GM23338 (cell line): ENCODE measurements around the gene LCN6. TPM values are rescaled to one million over a fixed set of nuclear protein-coding genes. Genes with fewer than 3 reads are reported as not detected.

ENCODE experiments used
- ATAC-seq: fragments of 200-7000 bp; cut with Tn5 transposase; 3 replicates; pipeline ENCODE4 v1.9.1; 2020
- DNase-seq: peaks from one replicate; pipeline ENCODE4 v3.0.0-alpha.2; 2015; ENCODE audit warnings: low spot score
- H2AFZ ChIP-seq: fragments of 200-600 bp; sonication (generic); 2 replicates; pipeline ENCODE4 v1.8.0; 2016; ENCODE audit warnings: antibody characterized with exemption, mild to moderate bottlenecking, moderate library complexity
- H3F3A ChIP-seq: fragments of 200-600 bp; sonication (generic); replicated peaks from 2 replicates; pipeline ENCODE4 v1.8.0; 2017; ENCODE audit warnings: antibody characterized with exemption, mixed run types, low read depth
- H3K27ac ChIP-seq: fragments of 200-600 bp; sonication (generic); 2 replicates; pipeline ENCODE4 v1.6.1; 2016; ENCODE audit warnings: low read depth
- H3K27me3 ChIP-seq: fragments of 200-600 bp; sonication (generic); 2 replicates; pipeline ENCODE4 v1.8.0; 2016; ENCODE audit warnings: mild to moderate bottlenecking, mixed run types, moderate library complexity; ENCODE audit not compliant: insufficient read depth
- H3K36me3 ChIP-seq: fragments of 200-600 bp; sonication (generic); 2 replicates; pipeline ENCODE4 v1.8.0; 2016; ENCODE audit warnings: mild to moderate bottlenecking; ENCODE audit not compliant: insufficient read depth
- H3K4me1 ChIP-seq: fragments of 200-600 bp; sonication (generic); 2 replicates; pipeline ENCODE4 v1.8.0; 2016; ENCODE audit warnings: mild to moderate bottlenecking, moderate library complexity; ENCODE audit not compliant: insufficient read depth
- H3K4me2 ChIP-seq: fragments of 200-600 bp; sonication (generic); 2 replicates; pipeline ENCODE4 v1.7.1; 2017; ENCODE audit warnings: mixed run types
- H3K4me3 ChIP-seq: fragments of 200-600 bp; sonication (generic); 2 replicates; pipeline ENCODE4 v1.6.1; 2016; ENCODE audit warnings: mixed run types
- H3K79me2 ChIP-seq: fragments of 200-600 bp; sonication (generic); replicated peaks from 2 replicates; pipeline ENCODE4 v1.8.0; 2017; ENCODE audit warnings: mild to moderate bottlenecking; ENCODE audit not compliant: insufficient read depth
- H3K9me2 ChIP-seq: fragments of 200-600 bp; sonication (generic); 2 replicates; pipeline ENCODE4 v1.8.0; 2017; ENCODE audit not compliant: insufficient read depth
- H4K20me1 ChIP-seq: fragments of 200-600 bp; sonication (generic); replicated peaks from 2 replicates; pipeline ENCODE4 v1.8.0; 2017; ENCODE audit warnings: mild to moderate bottlenecking; ENCODE audit not compliant: insufficient read depth
- H3K27ac Mint-ChIP-seq: 2 replicates; pipeline ENCODE4 v1.8.0; 2020; ENCODE audit warnings: inconsistent platforms, mild to moderate bottlenecking, moderate library complexity, mixed read lengths
- H3K27me3 Mint-ChIP-seq: 3 replicates; pipeline ENCODE4 v1.8.0; 2022; ENCODE audit warnings: low read depth, mild to moderate bottlenecking, moderate library complexity, mixed read lengths, inconsistent platforms; ENCODE audit not compliant: insufficient read depth, poor library complexity
- H3K36me3 Mint-ChIP-seq: 3 replicates; pipeline ENCODE4 v1.8.0; 2021; ENCODE audit warnings: low read depth, mild to moderate bottlenecking, inconsistent platforms, moderate library complexity, mixed read lengths
- H3K4me1 Mint-ChIP-seq: 3 replicates; pipeline ENCODE4 v1.8.0; 2020; ENCODE audit warnings: mild to moderate bottlenecking, inconsistent platforms, mixed read lengths
- H3K4me3 Mint-ChIP-seq: 3 replicates; pipeline ENCODE4 v1.8.0; 2021; ENCODE audit warnings: moderate library complexity, mild to moderate bottlenecking, inconsistent platforms, mixed read lengths
- H3K9me3 Mint-ChIP-seq: 3 replicates; pipeline ENCODE4 v1.8.0; 2020; ENCODE audit warnings: moderate library complexity, mild to moderate bottlenecking, inconsistent platforms, mixed read lengths
- CREB1 ChIP-seq: fragments of 250-450 bp; sonication (Bioruptor Pico); IDR thresholded peaks from 2 replicates; pipeline ENCODE4 v1.5.0; 2020; ENCODE audit warnings: low read depth, mild to moderate bottlenecking, moderate library complexity
- EZH2 ChIP-seq: fragments of 200-600 bp; sonication (generic); IDR thresholded peaks from one replicate; pipeline ENCODE4 v1.8.0; 2017; ENCODE audit warnings: antibody characterized with exemption, mild to moderate bottlenecking, low read depth; ENCODE audit not compliant: unreplicated experiment
- EZH2phosphoT487 ChIP-seq: fragments of 200-600 bp; sonication (generic); IDR thresholded peaks from one replicate; pipeline ENCODE4 v1.8.1; 2018; ENCODE audit warnings: antibody characterized with exemption; ENCODE audit not compliant: unreplicated experiment
- JUNB ChIP-seq: IDR thresholded peaks from one replicate; pipeline ENCODE4 v1.6.1; 2016; ENCODE audit warnings: antibody characterized with exemption; ENCODE audit not compliant: unreplicated experiment
- NANOG ChIP-seq: IDR thresholded peaks from 2 replicates; pipeline ENCODE4 v1.6.1; 2016; ENCODE audit warnings: antibody characterized with exemption, borderline replicate concordance
- POLR2AphosphoS5 ChIP-seq: IDR thresholded peaks from 2 replicates; pipeline ENCODE4 v1.6.1; 2016; ENCODE audit warnings: antibody characterized with exemption, low read depth
- REST ChIP-seq: IDR thresholded peaks from one replicate; pipeline ENCODE4 v1.6.1; 2018; ENCODE audit warnings: antibody characterized with exemption; ENCODE audit not compliant: unreplicated experiment
- ZNF462 ChIP-seq: fragments of 250-450 bp; sonication (Bioruptor Pico); IDR thresholded peaks from 2 replicates; pipeline ENCODE4 v1.5.0; 2020; ENCODE audit warnings: mild to moderate bottlenecking, moderate library complexity
- polyA plus RNA-seq: library from polyadenylated mRNA; unstranded; fragments of >200 nt; fragmentation: Nextera tagmentation; extraction: Ambion mirVana; gene quantifications from 2 replicates; pipeline ENCODE4 v1.2.1, GENCODE V29; 2016
- total RNA-seq: library from RNA; depleted of rRNA; stranded (reverse); fragments of >200 nt; shearing (Covaris generic); gene quantifications from 2 replicates; pipeline ENCODE4 v1.2.3, GENCODE V29; 2014

Gene LCN6
- total and polyA plus RNA-seq, 2 experiments from 2014 or later, result not detected

GRCh38 chr9:136697146-136697820 lies 51.0 kb downstream of the LCN6 start:
- H3K27ac ChIP-seq, result no peak overlapping the region
- H3K9me2 ChIP-seq, result no peaks in the 10 kb centered on the region
- Mint-ChIP-seq H3K9me3 (no peaks in the 10 kb centered on the region), H3K27me3 (peaks cover 17% of the 10 kb centered on the region), H3K4me3 (no peak overlapping the region), H3K27ac (no peak overlapping the region), H3K4me1 (peaks cover 18% of the 10 kb centered on the region), H3K36me3 (no peaks in the 10 kb centered on the region)
- H3F3A ChIP-seq, result no peaks in the 10 kb centered on the region
- DNase-seq (no peak), ATAC-seq (no peak)
- no peaks in the 10 kb centered on the region for H3K27me3 ChIP-seq
- TF ChIP-seq CREB1 (no peak), REST (no peak), EZH2 (no peak), NANOG (no peak), EZH2phosphoT487 (no peak), JUNB (no peak), POLR2AphosphoS5 (no peak), ZNF462 (CRISPR knock-in tag) (no peak)
- H3K4me2 ChIP-seq, result no peak overlapping the region
- H4K20me1 ChIP-seq, result no peaks in the 10 kb centered on the region
- H3K79me2 ChIP-seq, result no peaks in the 10 kb centered on the region
- H3K4me3 ChIP-seq, result no peak overlapping the region
- no peaks in the 10 kb centered on the region for H3K36me3 ChIP-seq
- no peaks in the 10 kb centered on the region; the same call in 1 of the 2 replicates for H3K4me1 ChIP-seq
- no peak overlapping the region for H2AFZ ChIP-seq
